SU-DHL-6 (cell line): ENCODE data around the gene TTC38.

Experiments used
- H2AFZ ChIP-seq: fragments of 200-600 bp; sonication (generic); 2 replicates; pipeline ENCODE4 v1.6.1; 2014; ENCODE audit warnings: low read depth, mild to moderate bottlenecking, moderate library complexity, mixed read lengths, antibody characterized with exemption, low read length; ENCODE audit not compliant: severe bottlenecking
- H3F3A ChIP-seq: fragments of 200-600 bp; shearing (Covaris generic); 2 replicates; pipeline ENCODE4 v1.6.0; 2016; ENCODE audit warnings: antibody characterized with exemption, mild to moderate bottlenecking; ENCODE audit not compliant: insufficient read depth
- H3K27ac ChIP-seq: fragments of 200-600 bp; sonication (generic); 2 replicates; pipeline ENCODE4 v1.5.1; 2016; ENCODE audit warnings: low read depth, mild to moderate bottlenecking, low read length, moderate library complexity, mixed read lengths
- H3K27me3 ChIP-seq: fragments of 200-600 bp; sonication (generic), shearing (Covaris generic); 2 replicates; pipeline ENCODE4 v1.6.0; 2014; ENCODE audit warnings: mild to moderate bottlenecking, low read length
- H3K36me3 ChIP-seq: fragments of 200-600 bp; sonication (generic); 2 replicates; pipeline ENCODE4 v1.6.1; 2014; ENCODE audit warnings: mild to moderate bottlenecking, low read length, mixed read lengths
- H3K4me2 ChIP-seq: fragments of 300-600, 200-600 bp; shearing (Covaris generic), sonication (generic); 2 replicates; pipeline ENCODE4 v1.6.0; 2014; ENCODE audit warnings: low read length, low read depth, mild to moderate bottlenecking; ENCODE audit not compliant: poor library complexity, severe bottlenecking
- H3K4me3 ChIP-seq: fragments of 200-600 bp; sonication (generic); 2 replicates; pipeline ENCODE4 v1.5.1; 2014; ENCODE audit warnings: antibody characterized with exemption, low read length, mild to moderate bottlenecking, mixed read lengths; ENCODE audit not compliant: insufficient read depth, poor library complexity, severe bottlenecking
- H3K79me2 ChIP-seq: fragments of 200-600 bp; sonication (generic); 2 replicates; pipeline ENCODE4 v1.6.1; 2014; ENCODE audit warnings: mild to moderate bottlenecking, low read length, moderate library complexity; ENCODE audit not compliant: insufficient read depth
- H3K9ac ChIP-seq: fragments of 200-600 bp; sonication (generic); 2 replicates; pipeline ENCODE4 v1.7.0; 2014; ENCODE audit warnings: mild to moderate bottlenecking, low read length
- H3K9me2 ChIP-seq: fragments of 200-600 bp; sonication (generic); replicated peaks from 2 replicates; pipeline ENCODE4 v1.6.1; 2014; ENCODE audit warnings: low read length; ENCODE audit not compliant: insufficient read depth
- H3K9me3 ChIP-seq: fragments of 200-600 bp; sonication (generic); 2 replicates; pipeline ENCODE4 v1.6.1; 2014; ENCODE audit warnings: low read length, mixed read lengths; ENCODE audit not compliant: insufficient read depth
- H4K20me1 ChIP-seq: fragments of 200-600 bp; sonication (generic); 2 replicates; pipeline ENCODE4 v1.6.1; 2014; ENCODE audit warnings: low read depth, mild to moderate bottlenecking, antibody characterized with exemption, low read length, moderate library complexity, mixed read lengths
- EZH2phosphoT487 ChIP-seq: fragments of 200-600 bp; sonication (generic), shearing (Covaris generic); conservative IDR thresholded peaks from 2 replicates; pipeline ENCODE4 v1.6.1; 2018; ENCODE audit warnings: mild to moderate bottlenecking, antibody characterized with exemption, low read length, moderate library complexity, mixed read lengths
- TF ChIP-seq, protein P1 (sequence below): fragments of 200-600 bp; sonication (generic); IDR thresholded peaks from one replicate; pipeline ENCODE4 v1.5.1; 2017; ENCODE audit warnings: antibody characterized with exemption, mild to moderate bottlenecking, low read length, moderate library complexity; ENCODE audit not compliant: insufficient read depth, poor library complexity, severe bottlenecking

TTC38 gene

DNA sequence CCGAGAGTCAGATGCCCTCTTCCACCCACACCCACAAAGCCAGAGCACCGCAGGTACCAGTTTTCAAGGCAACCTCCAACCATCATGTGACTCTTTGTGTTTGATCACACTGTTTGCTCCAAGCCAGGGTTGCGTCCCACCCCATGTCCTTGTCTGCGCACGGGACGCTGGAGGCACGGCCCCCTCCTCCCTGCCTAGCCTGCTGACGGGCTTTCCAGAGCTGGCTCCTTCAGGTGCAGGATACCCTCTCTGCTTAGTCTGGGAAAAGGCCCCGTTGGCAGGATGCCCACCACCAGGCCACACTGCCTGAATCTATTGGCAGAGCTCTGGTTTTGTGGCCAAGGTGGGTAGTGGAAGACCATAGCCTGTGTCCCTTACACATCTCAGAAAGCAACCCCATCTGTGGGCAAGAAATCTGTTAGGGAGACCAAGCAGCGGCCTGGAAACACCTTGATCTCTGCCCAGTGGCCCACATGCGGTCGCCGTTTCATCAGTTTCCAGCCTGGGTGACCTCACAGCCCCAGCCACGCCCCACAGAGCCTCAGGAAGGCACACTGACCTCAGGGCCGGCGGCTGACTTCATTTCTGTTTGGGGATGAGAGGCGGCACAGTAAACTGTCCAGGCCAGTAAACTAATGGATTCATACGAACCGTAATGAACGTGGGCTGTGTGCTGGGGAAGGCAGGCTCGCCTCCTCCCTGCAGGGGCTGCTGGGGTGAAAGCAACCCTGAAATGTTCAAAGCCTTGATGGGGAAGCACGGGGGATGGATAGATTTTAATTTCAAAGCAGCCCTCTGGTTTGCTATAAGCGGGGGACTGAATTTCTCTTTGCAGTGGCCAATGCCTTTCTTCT is 43.5 kb upstream of the TTC38 start:
- Histone ChIP-seq H3K79me2 (no peaks in the 10 kb centered on the region), H3K9me3 (no peaks in the 10 kb centered on the region), H3K36me3 (no peaks in the 10 kb centered on the region), H2AFZ (no peak overlapping the region), H3K4me2 (no peak overlapping the region), H3K9me2 (no peaks in the 10 kb centered on the region), H3K4me3 (no peak overlapping the region), H3K27me3 (no peaks in the 10 kb centered on the region), H4K20me1 (no peaks in the 10 kb centered on the region), H3K9ac (no peak overlapping the region), H3K27ac (no peak overlapping the region), H3F3A (no peaks in the 10 kb centered on the region)
- no peak for TF ChIP-seq EZH2phosphoT487
- TF ChIP-seq, protein P1, sequence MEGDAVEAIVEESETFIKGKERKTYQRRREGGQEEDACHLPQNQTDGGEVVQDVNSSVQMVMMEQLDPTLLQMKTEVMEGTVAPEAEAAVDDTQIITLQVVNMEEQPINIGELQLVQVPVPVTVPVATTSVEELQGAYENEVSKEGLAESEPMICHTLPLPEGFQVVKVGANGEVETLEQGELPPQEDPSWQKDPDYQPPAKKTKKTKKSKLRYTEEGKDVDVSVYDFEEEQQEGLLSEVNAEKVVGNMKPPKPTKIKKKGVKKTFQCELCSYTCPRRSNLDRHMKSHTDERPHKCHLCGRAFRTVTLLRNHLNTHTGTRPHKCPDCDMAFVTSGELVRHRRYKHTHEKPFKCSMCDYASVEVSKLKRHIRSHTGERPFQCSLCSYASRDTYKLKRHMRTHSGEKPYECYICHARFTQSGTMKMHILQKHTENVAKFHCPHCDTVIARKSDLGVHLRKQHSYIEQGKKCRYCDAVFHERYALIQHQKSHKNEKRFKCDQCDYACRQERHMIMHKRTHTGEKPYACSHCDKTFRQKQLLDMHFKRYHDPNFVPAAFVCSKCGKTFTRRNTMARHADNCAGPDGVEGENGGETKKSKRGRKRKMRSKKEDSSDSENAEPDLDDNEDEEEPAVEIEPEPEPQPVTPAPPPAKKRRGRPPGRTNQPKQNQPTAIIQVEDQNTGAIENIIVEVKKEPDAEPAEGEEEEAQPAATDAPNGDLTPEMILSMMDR, result no peak

DNA sequence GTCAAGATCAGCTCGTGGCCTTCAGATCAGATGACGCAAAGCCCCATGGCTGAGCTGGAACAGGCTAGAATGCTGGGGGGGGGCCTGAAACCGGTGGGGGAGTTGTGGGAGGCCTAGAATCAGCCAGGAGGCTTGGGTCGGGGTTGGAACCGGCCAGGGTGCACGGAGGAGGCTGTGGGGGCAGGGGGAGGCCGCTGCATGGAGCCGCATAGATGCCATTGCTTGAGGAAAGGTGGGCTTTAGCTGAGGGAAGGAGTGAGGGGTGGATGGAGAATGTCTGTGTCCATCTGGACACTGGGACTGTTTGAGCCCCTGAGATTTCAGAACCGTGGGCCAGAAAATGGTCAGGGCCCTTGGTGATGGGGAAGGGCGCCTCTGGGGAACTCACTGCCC is 42.9 kb upstream of the TTC38 start:
- Histone ChIP-seq H3K36me3 (no peaks in the 10 kb centered on the region), H3K9me2 (no peaks in the 10 kb centered on the region), H3K27me3 (no peaks in the 10 kb centered on the region), H3K9ac (no peak overlapping the region), H2AFZ (no peak overlapping the region), H3K4me2 (no peak overlapping the region), H3K9me3 (no peaks in the 10 kb centered on the region), H3K4me3 (no peak overlapping the region), H3K79me2 (no peaks in the 10 kb centered on the region), H4K20me1 (no peaks in the 10 kb centered on the region), H3F3A (no peaks in the 10 kb centered on the region), H3K27ac (no peak overlapping the region)
- TF ChIP-seq, protein P1, result no peak
- TF ChIP-seq EZH2phosphoT487, result no peak

DNA sequence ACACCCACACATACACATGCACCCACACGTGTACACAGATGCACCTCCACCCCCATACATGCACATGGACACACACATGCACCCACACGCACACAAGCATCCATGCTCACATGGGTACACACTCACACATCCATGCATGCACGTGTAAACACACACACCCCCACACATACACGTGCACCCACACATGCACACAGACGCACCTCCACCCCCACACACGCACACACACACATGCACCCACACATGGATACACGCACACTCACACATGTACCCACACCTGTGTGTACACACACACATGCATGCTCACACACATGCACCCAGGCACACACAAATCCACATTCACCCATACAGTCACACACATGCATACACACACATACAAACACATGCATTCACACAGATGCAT is 42.2 kb upstream of the TTC38 start:
- H3K9me2 ChIP-seq, result no peaks in the 10 kb centered on the region
- TF ChIP-seq EZH2phosphoT487, result no peak
- TF ChIP-seq, protein P1, result no peak
- H3K36me3 ChIP-seq, result no peaks in the 10 kb centered on the region
- no peak overlapping the region for H3K27ac ChIP-seq
- no peaks in the 10 kb centered on the region for H3F3A ChIP-seq
- H3K9ac ChIP-seq, result no peak overlapping the region
- no peaks in the 10 kb centered on the region for H4K20me1 ChIP-seq
- no peak overlapping the region for H3K4me2 ChIP-seq
- H3K9me3 ChIP-seq, result no peaks in the 10 kb centered on the region
- H2AFZ ChIP-seq, result no peak overlapping the region
- no peaks in the 10 kb centered on the region for H3K27me3 ChIP-seq
- no peaks in the 10 kb centered on the region for H3K79me2 ChIP-seq
- no peak overlapping the region for H3K4me3 ChIP-seq
